ENCODE measurements around the gene TSPAN8. TPM values are rescaled to one million over a fixed set of nuclear protein-coding genes. Genes with fewer than 3 reads are reported as not detected.

TSPAN8 gene
- total and polyA plus RNA-seq, 2 donors (not counting 1 experiment from before 2014, with no cell fraction given): 0.17 TPM; not detected in 1

GRCh38 chr12:71142016-71142415 lies 15.8 kb downstream of the TSPAN8 start:
- TF ChIP-seq CTCF (conservative IDR thresholded peaks at IDR 0.05 in 1 of 2, IDR thresholded peaks at IDR 0.05 in 1 of 2; ENCODE audit: low read depth in 1 of 2, low read length in 2 of 2) (no peak), EZH2 (IDR thresholded peaks at IDR 0.05; ENCODE audit: low read length, missing control alignments) (no peak)
- no peak for DNase-seq (ENCODE audit: low read depth in 2 of 2)
- Histone ChIP-seq H3K4me1 (ENCODE audit: control insufficient read depth, extremely low read depth, insufficient read depth, low read length) (no peaks in the 10 kb centered on the region), H3K9me3 (ENCODE audit: control insufficient read depth, insufficient read depth, low read depth, low read length) (no peaks in the 10 kb centered on the region), H3K27me3 (ENCODE audit: control insufficient read depth, insufficient read depth, low read length) (no peaks in the 10 kb centered on the region), H4K20me1 (ENCODE audit: control insufficient read depth, extremely low read depth, insufficient read depth, low read length) (no peaks in the 10 kb centered on the region), H2AFZ (ENCODE audit: low read length) (no peak overlapping the region), H3K9ac (ENCODE audit: insufficient read depth, low read length) (no peak overlapping the region), H3K4me3 (replicated peaks in 1 of 4; ENCODE audit: control extremely low read depth in 1 of 4, insufficient read depth in 1 of 4, low read depth in 3 of 4, low read length in 4 of 4) (no peak overlapping the region), H3K79me2 (ENCODE audit: control insufficient read depth, insufficient read depth, low read length) (no peaks in the 10 kb centered on the region), H3K36me3 (ENCODE audit: control insufficient read depth, insufficient read depth, low read length) (no peaks in the 10 kb centered on the region), H3K27ac (ENCODE audit: insufficient read depth, low read length) (no peak overlapping the region), H3K4me2 (ENCODE audit: extremely low read depth, insufficient read depth, low read length) (no peak overlapping the region)

- Histone ChIP-seq H3K27ac (ENCODE audit: insufficient read depth, low read length) (no peak overlapping the region), H3K4me1 (ENCODE audit: control insufficient read depth, extremely low read depth, insufficient read depth, low read length) (no peaks in the 10 kb centered on the region), H3K4me2 (ENCODE audit: extremely low read depth, insufficient read depth, low read length) (no peak overlapping the region), H3K79me2 (ENCODE audit: control insufficient read depth, insufficient read depth, low read length) (no peaks in the 10 kb centered on the region), H3K27me3 (ENCODE audit: control insufficient read depth, insufficient read depth, low read length) (no peaks in the 10 kb centered on the region), H2AFZ (ENCODE audit: low read length) (no peak overlapping the region), H4K20me1 (ENCODE audit: control insufficient read depth, extremely low read depth, insufficient read depth, low read length) (no peaks in the 10 kb centered on the region), H3K9ac (ENCODE audit: insufficient read depth, low read length) (no peak overlapping the region), H3K36me3 (ENCODE audit: control insufficient read depth, insufficient read depth, low read length) (no peaks in the 10 kb centered on the region), H3K4me3 (replicated peaks in 1 of 4; ENCODE audit: control extremely low read depth in 1 of 4, insufficient read depth in 1 of 4, low read depth in 3 of 4, low read length in 4 of 4) (no peak overlapping the region), H3K9me3 (ENCODE audit: control insufficient read depth, insufficient read depth, low read depth, low read length) (no peaks in the 10 kb centered on the region)
- no peak for DNase-seq (ENCODE audit: low read depth in 2 of 2)
- no peak for TF ChIP-seq EZH2 (IDR thresholded peaks at IDR 0.05; ENCODE audit: low read length, missing control alignments)
- no peak for TF ChIP-seq CTCF (conservative IDR thresholded peaks at IDR 0.05 in 1 of 2, IDR thresholded peaks at IDR 0.05 in 1 of 2; ENCODE audit: low read depth in 1 of 2, low read length in 2 of 2)
Measured at GRCh38 chr12:71141378-71141926, 16.3 kb downstream of the TSPAN8 start.

- Histone ChIP-seq H3K9me3 (ENCODE audit: control insufficient read depth, insufficient read depth, low read depth, low read length) (no peaks in the 10 kb centered on the region), H4K20me1 (ENCODE audit: control insufficient read depth, extremely low read depth, insufficient read depth, low read length) (no peaks in the 10 kb centered on the region), H3K27me3 (ENCODE audit: control insufficient read depth, insufficient read depth, low read length) (no peaks in the 10 kb centered on the region), H3K4me2 (ENCODE audit: extremely low read depth, insufficient read depth, low read length) (no peak overlapping the region), H3K79me2 (ENCODE audit: control insufficient read depth, insufficient read depth, low read length) (no peaks in the 10 kb centered on the region), H3K27ac (ENCODE audit: insufficient read depth, low read length) (no peak overlapping the region), H3K36me3 (ENCODE audit: control insufficient read depth, insufficient read depth, low read length) (no peaks in the 10 kb centered on the region), H3K4me3 (replicated peaks in 1 of 4; ENCODE audit: control extremely low read depth in 1 of 4, insufficient read depth in 1 of 4, low read depth in 3 of 4, low read length in 4 of 4) (no peak overlapping the region), H2AFZ (ENCODE audit: low read length) (no peak overlapping the region), H3K4me1 (ENCODE audit: control insufficient read depth, extremely low read depth, insufficient read depth, low read length) (no peaks in the 10 kb centered on the region), H3K9ac (ENCODE audit: insufficient read depth, low read length) (no peak overlapping the region)
- TF ChIP-seq EZH2 (IDR thresholded peaks at IDR 0.05; ENCODE audit: low read length, missing control alignments) (no peak), CTCF (conservative IDR thresholded peaks at IDR 0.05 in 1 of 2, IDR thresholded peaks at IDR 0.05 in 1 of 2; ENCODE audit: low read depth in 1 of 2, low read length in 2 of 2) (no peak)
- DNase-seq (ENCODE audit: low read depth in 2 of 2): no peak
Measured at GRCh38 chr12:71139153-71139735, 18.6 kb downstream of the TSPAN8 start.
